GM21737 (cell line): ENCODE data around the gene CSPG5.

Experiments
- ATAC-seq: cut with Tn5 transposase; IDR thresholded peaks from one replicate; pipeline ENCODE4 v1.9.1; 2021; ENCODE audit warnings: mild to moderate bottlenecking, moderate library complexity; ENCODE audit not compliant: unreplicated experiment

The CSPG5 gene, protein sequence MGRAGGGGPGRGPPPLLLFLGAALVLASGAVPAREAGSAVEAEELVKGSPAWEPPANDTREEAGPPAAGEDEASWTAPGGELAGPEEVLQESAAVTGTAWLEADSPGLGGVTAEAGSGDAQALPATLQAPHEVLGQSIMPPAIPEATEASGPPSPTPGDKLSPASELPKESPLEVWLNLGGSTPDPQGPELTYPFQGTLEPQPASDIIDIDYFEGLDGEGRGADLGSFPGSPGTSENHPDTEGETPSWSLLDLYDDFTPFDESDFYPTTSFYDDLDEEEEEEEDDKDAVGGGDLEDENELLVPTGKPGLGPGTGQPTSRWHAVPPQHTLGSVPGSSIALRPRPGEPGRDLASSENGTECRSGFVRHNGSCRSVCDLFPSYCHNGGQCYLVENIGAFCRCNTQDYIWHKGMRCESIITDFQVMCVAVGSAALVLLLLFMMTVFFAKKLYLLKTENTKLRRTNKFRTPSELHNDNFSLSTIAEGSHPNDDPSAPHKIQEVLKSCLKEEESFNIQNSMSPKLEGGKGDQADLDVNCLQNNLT

DNA sequence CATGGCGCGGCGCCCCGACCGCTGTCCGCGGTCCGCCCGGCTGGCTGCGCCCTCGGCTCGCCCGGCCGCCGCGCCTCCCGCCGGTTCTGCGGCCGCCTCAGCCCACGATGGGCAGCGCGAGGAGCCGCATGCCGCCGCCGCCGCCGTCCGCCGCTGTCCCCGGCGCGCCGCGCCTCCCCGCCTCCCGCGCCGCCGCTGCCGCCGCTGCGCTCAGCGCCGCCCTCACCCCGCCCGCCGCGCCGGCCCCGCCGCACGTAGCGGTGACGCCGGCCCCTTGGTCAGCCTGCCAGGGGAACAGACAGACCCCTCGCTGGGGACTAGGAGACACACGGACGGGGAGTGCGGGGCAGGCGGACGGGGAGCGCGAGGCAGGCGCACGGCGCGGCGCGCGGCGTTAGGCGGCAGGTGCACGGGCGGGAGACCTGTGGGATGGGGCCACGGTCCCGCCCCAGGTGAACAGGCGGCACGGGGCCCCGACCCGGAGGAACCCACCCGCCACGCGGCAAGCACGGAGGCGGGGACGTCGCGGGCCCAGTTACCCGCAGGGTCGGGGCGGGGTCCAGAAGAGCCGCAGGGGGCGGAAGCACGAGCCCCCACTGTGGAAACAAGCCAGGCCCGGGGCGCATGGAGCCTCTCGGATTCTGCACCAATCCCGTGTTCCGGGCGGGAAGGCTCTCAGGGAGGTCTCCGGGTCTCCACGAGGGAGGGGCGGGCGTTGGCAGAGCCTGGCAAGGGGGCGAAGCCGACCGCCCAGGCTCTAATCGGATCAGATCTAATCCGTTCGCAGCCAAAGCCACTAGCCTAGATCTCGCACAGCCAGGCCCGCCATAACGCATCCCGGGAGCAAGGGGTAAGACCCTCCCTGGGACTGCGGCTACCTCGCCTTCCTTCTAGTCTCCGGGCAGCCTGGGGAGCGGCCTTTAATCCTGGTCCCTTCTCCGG lies at the start of gene CSPG5:
Gene CSPG5, minus strand, starts transcription at position 175 of the 942 bp plus-strand sequence. Its CDS starts 172 bp downstream, at position 3.
- ATAC-seq, result no peak

DNA sequence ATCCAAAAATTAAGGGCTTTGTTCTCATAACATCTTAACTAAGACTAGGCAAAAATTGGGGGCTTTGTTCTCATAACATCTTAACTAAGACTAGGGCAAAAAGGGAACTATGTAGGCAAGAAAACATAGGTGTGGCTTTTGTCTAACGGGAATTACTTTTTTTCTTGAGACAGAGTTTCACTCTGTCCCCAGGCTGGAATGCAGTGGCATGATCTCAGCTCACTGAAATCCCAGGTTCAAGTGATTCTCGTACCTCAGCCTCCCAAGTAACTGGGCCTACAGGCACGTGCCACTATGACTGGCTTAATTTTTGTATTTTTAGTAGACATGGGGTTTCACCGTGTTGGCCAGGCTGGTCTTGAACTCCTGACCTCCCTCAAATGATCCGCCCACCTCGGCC lies 49.8 kb upstream of the CSPG5 start:
- no peak for ATAC-seq

DNA sequence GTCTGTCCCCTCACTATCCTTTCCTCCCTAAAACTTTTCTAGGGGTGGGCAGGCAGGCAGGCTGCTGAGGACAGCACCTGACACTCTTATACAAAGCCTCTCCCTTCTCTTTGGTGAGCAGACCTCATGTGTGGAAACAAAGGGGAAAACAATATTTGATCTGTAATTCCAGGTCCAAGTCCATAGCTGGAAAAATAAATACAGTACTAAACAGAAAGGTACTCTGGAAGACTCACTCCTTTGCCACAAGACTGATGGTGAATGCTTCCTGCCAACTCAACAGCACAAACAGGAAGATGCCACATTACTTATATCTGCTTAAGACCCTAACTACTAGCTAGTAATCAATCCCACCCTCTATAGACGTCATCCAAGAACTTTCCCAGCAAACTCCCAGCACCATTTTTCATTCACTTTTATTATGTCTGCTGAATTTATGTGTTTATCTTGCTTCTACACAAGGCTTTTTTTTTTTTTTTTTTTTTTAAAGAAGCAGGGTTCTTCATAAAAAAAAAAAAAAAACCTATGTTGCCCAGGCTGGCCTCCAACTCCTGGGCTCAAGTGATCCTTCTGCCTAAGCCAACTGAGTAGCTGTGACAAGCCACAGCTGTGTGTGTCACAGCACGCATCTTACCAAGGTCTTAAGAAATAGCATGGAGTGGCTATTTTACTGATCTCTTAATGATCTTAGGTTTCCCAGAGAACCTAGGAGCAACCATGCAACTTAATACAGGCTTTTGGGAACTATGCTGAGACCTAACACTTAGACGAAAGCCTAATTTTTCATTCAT lies 44.2 kb upstream of the CSPG5 start:
- ATAC-seq, result no peak

DNA sequence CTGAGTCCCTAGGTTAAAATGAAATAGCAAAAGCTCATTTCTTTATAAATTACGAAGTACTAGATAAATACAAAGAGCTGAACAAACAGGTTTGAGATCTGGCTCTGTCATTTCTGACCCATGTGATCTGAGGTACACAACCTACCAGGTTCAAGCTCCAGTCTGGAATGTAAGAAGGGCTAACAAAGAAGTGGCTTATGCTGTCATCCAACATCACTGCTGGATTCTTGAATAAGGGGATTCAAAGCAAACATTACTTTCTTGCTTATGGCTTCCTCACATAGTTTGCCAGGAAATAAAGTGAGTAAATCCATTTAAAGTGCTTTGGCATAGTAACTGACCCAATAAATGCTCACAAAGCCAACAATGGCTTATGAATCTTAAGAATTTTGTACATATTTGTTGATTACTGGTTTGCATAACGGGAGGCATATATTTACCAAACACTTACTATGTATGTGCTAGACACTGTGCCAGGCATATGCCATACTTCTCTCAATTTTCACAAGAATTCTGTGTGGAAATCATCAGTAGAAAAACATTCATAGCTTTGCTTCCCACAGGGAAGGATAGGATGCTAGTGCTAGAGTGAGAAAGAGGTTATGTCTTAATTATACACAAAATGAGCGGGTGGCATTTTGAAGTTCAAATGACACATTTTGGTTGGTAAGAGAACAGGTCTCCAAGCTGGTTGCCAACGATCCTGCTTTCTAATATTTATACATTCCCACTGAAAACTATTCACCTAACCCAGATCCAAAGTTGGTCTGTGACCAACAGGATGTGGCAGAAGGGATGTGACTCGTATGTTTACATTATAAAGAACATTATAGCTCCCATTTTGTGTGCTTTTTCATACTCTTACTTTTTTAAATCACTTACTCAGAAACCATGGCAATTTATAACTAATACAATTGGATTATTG lies 38.7 kb upstream of the CSPG5 start:
- ATAC-seq, result no peak

DNA sequence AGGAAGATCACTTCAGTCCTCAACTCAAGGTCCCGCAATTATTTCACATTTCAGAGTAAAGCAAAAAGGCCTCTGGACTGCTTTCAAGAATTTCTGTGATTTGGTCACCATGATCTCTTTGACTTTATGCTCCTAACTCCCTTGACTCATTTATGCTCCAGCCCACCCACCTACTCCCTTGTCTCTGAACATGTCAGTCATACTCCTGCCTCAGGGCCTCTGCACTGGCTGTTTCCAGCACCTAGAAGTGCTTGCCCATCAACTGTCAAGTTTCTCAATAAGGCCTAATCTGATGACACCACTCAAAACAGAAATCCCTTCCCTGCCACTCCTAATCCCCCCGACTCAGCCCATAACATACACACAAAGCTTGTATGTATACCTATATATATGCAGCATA lies 36.1 kb upstream of the CSPG5 start:
- no peak for ATAC-seq

DNA sequence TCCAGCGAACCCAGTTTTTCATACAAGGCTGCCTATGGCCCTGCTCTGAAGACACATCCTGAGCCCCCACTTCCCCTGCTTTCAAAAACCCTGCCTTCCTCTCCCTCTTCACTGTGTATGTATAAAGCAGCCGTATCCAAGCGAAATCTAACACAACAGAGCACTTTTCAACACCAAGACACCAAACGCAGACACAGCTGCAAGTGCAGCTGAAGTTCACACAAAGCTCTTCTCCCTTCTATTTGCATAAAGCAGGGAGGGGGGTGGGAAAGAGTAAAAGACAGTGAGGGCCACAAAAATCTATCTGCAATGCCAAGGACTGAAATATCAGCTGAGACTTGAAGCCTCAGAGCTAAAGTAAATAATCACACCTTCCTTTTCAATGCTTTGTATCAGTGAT lies 35.1 kb upstream of the CSPG5 start:
- ATAC-seq, result no peak

DNA sequence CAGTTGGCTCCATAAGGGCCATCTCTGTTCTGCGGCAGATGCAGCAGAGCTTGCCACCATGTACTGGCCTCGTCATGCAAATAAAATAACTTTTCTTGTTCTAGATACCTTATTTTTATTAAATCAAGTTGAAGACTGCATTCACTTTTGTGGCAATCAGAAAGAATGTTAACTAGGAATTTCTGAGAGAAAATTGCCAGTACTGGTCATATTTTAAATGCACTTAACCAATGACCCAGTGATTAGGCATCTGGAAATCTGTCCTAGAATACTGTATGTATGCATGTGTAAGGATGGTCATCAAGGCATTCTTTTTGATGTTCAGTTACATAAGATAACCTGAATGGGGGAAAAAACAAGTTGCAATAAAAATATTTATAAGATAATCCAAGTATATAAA lies 34.2 kb upstream of the CSPG5 start:
- ATAC-seq, result no peak

DNA sequence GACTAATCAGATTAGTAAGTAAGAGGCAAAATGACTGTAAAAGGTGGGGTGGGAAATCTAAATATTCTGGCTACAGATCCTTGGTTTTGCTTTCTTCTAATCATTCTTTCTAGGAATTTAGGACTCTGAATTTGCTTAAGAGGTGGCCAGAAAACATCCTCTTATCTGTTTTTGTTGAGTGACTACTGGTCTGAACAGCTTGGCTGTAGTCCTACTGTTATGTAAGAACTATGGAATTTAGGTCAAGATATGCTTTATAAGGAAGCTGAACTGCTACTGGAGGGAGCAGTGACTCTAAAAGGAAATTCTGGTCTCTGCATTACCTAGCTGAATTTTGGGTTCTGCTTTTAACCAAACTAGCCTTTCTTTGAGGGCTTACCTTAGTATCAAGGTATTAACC lies 33.5 kb upstream of the CSPG5 start:
- no peak for ATAC-seq

DNA sequence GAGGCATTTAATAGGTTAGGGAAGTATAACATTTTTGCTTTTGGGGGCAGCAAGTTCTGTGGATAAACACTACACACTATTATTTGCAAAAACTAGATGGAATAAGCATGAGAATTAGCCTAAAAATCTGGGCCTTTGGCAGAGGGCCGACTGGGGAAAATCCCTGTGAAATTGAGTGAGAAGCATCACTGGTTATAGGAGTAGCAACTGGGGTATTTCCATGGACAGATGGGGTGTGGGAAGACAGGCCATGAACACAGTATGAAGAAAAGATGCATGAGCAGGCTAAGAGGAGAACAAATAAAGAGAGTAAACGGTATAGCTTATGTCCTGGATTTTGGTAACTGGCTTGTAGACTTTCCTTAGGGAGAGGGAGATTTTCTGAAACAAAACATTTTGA lies 32.9 kb upstream of the CSPG5 start:
- ATAC-seq, result no peak

DNA sequence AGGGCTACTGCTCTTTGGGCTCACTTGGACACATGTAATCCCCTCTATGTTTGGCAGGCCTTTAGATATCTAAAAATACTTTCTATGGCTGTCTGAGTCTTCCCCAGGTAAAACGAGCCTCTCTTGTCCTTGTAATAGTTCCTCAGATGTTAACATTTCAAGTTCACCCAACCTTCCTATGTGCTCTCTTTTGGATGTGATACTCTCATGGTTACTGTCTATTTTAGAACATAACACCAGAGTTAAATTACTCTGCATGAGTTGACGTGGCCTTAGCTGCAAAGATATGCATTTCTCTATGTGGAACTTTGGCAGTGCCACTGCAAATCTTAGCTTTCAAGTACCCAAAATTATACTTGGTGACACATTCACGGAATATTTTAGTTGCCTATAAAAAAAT lies 31.9 kb upstream of the CSPG5 start:
- ATAC-seq, result no peak

DNA sequence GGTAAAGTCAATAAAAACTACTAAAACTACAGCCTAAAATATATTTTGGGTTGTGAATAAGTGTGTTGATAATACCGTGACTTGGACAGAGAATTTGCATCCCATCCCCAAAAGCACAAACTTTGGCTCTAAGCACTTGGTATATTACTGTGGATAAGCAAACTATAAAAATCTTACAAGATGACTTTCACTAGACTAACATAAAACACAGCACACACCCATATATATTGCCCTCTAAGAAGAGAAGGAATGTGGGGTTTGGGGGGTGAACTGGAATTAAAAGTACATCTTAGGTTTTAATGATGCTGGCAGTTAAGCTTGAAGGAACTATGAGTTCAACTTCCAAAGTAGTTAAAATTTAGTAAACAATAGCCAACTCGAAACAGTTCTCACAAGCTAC lies 28.7 kb upstream of the CSPG5 start:
- no peak for ATAC-seq

DNA sequence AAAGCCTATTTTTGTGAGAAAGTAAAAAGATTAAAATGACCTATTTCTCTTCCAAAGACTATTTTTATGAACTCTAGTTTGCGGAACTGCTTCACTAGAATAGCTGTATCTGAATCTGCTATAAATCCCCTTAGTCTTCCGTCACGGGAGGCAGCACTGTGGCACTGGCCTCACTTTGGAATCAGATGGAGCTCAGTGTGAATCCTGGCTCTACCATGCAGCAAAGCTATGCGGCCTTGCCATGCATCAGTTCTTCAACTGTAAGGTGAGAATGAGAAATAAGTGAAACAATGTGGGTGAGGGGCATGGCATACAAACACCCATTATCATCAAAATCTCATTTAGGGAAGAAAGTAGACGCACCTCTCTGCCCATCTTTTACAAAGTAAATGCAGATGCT lies 27.5 kb upstream of the CSPG5 start:
- no peak for ATAC-seq

DNA sequence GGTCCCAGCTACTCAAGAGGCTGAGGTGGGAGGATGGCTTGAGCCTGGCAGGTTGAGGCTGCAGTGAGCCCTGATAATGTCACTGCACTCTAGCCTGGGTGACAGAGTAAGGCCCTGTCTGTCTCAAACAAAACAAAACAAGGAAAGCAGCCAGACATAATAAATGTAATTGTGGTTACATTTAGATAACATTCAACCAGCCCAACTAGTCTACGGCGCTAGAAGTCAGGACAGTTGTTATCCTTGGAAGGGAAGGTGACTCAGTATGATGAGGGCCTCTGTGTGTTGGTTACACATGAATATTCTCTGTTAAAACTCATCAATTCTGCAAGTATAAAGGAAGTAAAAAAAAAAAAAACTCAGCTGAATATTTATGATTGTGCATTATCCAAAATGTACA lies 27.0 kb upstream of the CSPG5 start:
- ATAC-seq, result no peak

DNA sequence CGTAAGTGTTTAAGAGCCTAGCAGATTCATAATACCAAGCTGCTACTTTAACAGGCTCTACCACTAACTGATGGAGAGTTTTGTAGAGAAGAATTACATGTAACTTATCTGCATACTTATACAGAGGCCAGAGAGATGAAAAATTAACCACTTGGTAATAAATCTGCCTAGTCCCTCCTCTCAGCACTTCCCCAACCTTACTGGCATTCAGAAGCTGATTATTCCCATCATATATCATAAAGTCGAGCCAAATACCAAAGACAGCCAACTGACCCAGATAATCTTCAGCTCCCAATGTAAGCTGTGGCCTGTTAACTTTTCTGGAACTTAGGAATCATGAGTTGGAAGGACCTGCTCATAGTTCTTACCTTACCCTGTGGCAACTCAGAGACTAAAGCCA lies 25.5 kb upstream of the CSPG5 start:
- ATAC-seq, result no peak

DNA sequence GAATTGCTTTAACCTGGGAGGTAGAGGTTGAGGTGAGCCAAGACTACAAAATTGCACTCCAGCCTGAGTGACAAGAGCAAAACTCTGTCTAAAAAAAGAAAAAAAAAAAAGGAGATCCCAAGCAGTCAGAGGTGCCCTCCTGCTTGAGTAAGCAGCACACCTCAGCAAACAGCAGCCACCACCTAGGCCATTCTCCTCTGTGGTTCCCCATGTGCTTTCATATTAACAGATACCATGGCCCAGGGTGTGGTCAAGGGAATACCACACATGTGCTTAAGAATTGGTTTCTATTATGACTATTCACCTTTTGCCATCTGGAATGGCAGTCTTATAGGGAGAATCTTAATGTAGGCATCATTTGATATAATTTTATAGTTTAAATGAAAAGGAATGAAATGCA lies 24.7 kb upstream of the CSPG5 start:
- no peak for ATAC-seq

DNA sequence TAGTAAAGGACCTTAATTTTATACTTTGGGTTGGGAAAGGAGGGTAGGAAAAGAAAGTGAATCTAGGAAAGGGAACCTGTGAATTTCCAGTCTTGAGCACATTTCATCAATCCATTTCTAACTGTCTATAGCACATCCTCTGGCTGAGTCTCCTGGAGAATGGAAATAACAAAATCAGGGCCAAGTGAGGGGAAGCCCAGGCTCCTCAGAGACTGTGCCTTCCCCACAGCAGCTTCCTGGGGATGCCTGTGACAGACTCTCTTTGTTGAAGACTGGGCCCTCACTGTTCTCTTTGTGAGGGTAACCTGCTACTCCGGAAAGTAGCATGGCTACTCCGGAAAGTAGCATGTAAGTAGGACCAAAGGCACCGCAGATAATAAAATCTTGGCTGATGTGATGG lies 22.6 kb upstream of the CSPG5 start:
- no peak for ATAC-seq

DNA sequence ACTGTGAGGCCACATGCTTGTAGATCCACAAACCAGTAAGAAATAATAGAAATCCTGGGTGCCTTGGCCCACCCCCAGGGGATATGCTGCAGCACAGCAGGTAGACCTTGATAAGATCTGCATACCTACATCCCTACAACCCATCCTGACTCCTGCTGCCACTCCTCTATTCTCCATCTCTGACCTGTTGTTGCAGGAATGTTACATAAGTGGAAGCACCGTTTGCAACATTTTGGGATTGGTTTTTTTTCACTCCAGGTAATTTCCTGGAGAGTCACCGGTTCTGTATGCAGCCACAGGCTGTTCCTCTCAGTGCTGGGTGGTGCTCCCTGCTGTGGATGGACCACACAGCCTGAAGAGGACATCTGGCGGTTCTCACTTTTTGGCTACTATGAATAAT lies 16.1 kb upstream of the CSPG5 start:
- ATAC-seq, result no peak

DNA sequence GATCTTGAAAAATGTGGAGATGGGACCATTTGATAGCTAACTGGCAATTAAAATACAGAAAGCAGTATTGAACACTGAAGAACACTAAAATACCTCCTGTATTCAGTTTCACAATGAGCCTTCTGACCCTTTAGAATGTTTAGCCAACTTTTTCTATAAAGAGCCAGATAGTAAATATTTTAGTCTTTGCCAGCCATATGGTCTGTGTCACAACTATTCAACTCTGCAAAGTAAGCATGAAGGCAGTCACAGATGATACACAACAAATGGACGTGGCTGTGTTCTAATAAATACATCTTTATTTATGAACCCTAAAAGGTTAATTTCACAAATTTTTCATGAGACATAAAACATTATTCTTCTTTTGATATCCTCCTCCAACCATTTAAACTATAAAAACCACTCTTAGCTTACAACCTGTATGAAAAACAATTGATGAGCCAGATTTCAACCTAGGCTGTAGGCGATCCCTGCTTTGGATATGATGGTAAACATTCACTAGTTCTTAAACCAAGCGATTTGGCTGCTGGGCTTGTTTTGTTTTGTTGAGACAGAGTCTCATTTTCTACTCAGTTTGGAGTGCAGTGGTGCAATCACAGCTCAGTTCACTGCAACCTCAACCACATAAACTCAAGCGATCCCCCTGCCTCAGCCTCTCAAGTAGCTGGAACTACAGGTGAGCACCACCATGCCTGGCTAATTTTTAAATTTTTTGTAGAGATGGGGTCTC lies 13.6 kb upstream of the CSPG5 start:
- no peak for ATAC-seq

DNA sequence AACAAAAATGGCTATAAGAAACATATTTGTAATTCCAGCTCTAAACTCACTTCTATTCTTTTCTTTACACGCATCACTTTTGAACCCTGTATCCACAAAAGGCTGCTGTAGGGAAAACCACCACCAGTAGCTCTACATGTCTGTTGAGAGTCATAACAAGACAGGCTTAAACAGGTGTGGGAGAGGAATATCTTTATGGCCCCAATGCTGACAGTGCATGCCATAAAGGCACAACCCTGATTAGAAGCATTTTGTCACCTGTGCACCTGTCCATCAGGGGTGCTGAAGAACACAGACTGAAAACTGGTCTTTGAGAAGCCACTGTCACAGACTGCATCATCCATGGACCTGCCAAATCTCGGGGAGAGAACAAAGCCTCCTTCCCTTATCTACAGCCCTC lies 11.6 kb upstream of the CSPG5 start:
- ATAC-seq, result no peak
